GM03348 (cell line): ENCODE results near the gene CAND1.
"Not testable (repeated sequence)": the region's sequence is repeated elsewhere in the genome, so short reads cannot be mapped to it uniquely, and the experiment has no call there.

Experiments
- DNase-seq: peaks from one replicate; pipeline ENCODE4 v3.0.0; 2012; ENCODE audit warnings: low spot score

Gene CAND1

DNA sequence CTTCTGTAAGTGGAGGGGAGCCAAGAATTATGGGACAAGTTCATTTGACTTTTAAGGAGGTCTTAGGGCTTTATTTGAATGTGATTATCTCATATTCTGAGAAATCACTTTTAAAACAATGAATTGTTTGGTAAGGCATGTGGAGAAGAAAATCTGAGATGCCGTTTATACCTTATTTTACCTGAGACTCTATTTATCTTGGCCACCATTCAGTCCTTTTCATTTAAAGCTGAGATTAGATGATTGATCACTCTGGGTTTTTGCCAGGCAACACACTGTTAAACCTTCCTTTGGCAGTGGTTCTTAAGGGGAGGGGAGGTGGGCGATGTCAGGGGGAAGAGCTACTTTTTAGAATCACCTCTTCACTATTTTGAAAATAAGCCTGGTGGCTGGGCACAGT, 11.4 kb downstream of the CAND1 start:
- DNase-seq = no peak

DNA sequence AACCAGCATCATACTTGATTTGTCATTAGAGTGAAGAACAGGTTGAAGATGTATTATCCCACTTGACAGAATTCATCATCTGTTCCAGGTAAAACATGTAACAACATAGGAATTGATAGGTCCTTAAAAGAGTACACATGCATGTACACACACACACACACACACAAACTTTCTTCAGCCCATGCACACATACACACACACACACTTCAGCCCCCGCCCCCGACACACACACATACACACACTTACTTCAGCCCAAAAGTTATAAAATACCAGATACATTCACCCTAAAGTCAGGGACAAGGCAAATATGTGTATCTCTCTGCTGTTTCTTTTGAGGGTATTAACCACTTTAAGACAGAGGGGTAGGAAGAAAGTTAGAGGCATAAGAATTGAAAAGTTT, 15.4 kb downstream of the CAND1 start:
- no peak for DNase-seq

DNA sequence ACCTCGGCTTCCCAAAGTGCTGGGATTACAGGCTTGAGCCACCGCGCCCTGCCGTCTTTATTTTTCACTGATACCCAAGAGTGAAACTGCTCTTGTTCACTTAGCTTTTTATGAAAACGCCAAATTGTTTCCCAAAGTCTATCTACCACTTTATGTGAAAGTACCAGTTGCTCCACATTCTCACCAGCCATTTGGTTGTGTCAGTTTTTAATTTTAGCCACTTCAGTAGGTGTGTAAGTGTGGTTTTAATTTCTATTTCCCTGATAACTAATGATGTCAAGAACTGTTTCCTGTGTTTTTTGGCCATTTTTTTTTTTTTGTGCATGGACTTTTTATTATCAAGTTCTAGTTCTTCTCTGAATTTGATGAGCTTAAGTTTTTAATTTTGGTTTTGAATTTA, 17.1 kb downstream of the CAND1 start:
- no peak for DNase-seq

DNA sequence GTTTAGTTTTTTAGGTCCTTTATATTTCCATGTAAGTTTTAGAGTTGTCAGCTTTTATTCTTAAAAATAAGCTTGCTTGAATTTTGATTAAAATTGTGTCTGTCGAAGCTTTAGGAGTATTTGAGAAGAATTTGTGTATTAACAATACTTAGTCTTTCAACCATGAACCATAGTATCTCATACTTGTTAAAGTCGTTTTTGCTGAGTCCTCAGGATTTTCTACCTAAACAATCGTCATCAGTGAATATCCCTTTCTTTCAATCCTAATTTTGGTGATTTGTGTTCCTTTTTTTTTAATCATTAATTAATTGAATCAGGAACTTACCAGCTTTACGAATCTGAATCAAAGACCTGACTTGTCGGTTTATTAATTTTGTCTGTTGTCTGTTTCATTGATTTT, 18.2 kb downstream of the CAND1 start:
- DNase-seq = no peak

DNA sequence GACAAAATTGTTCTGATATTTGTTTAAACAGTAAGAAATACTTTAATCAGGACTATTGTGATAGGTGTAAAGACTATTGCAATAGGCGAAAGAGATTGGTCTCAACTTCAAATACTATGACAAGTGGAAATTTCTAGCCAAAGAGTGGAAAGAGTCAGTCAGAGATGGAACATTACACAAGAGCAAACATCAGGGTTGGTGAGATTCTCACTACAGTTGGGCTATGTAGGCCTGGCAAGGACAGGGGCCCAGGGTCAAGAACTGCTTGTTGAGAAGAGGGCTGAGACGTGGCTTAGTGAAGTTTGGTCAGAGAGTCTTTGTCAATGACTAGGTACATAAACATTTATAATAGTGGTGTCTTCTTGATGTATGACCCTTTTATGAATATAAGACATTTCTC, 19.4 kb downstream of the CAND1 start:
- DNase-seq = no peak

DNA sequence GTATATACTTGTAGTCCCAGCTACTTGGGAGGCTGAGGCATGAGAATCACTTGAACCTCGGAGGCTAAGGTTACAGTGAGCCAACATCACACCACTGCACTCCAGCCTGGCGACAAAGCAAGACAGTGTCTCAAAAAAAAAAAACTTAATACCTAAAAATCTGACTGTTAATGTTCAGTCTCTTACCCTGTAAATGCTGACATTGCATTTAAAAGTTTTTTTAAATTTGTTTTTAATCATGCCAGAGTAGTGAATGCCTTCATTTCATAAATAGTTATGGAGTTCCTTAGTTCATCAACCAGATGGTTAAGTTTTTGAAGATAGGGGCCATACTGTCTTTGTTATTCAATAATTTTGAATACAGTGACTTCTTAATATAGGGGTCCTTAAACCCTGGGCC, 21.2 kb downstream of the CAND1 start:
- DNase-seq = no peak

DNA sequence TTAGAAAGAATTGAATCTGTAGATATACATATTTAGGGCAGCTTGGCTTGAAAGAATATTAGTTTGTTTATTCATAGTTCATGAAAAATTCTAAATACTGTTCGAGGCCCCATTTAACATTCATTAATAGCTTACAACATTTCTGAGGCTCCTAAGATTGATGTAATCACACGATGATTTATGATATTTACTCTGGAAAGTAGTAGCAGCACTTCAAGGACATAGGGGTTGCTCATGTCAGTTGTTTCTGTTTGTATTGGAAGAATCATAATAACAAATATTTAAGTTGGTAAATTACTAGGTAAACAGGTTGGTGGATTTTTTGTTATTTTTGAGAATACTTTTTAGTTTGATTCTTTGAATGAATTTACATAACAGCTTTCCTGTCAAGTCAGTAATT, 30.4 kb downstream of the CAND1 start:
- no peak for DNase-seq

DNA sequence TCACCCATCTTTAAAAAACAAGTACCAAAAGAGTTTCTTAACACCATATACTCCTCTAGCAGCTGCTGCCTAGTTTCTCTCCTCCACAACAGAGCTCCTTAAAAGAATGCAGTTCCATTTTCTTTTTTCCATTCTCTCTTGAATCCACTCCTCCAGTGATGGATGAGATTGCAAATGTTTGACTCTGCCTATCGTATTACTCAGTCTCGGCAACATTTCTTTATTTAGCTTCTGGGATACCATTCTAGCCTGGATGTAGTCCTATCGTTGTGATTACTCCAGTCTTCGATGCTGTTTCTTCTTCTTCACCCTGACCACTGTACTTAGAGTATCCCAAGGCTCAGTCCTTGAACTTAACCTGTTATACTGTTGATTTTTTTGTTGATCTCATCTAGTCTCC, 30.8 kb downstream of the CAND1 start:
- DNase-seq = no peak

DNA sequence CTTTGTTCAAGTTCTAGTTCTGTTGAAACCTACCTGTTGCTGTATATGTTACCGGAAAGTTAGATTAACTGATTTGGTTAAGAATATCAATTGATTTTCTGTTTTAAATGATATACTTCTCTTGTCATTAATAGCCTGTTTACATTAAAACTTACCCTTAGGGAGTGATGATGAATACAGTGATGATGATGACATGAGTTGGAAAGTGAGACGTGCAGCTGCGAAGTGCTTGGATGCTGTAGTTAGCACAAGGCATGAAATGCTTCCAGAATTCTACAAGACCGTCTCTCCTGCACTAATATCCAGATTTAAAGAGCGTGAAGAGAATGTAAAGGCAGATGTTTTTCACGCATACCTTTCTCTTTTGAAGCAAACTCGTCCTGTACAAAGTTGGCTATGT, 33.0 kb downstream of the CAND1 start:
- no peak for DNase-seq

DNA sequence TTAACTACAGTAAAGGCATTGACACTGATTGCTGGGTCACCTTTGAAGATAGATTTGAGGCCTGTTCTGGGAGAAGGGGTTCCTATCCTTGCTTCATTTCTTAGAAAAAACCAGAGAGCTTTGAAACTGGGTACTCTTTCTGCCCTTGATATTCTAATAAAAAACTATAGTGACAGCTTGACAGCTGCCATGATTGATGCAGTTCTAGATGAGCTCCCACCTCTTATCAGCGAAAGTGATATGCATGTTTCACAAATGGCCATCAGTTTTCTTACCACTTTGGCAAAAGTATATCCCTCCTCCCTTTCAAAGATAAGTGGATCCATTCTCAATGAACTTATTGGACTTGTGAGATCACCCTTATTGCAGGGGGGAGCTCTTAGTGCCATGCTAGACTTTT, 36.4 kb downstream of the CAND1 start:
- no peak for DNase-seq

DNA sequence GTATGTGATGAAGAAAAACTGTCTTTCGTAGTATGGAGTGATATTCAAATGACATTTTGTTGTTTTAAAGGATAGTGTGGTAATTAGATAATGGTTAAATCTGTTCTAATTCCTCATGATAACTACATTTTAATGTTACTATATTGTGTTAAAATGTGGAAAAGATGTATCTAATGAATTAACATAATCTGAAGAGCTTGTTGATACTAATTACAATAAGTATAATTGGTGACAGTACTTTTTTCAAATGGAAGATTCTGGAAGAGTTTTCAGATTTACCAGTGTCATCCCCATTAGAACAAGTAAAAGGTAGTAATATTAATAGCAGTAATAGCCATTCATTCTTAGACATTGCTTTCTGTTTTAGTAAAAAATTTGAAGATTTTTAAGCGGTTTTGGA, 37.6 kb downstream of the CAND1 start:
- DNase-seq = no peak

DNA sequence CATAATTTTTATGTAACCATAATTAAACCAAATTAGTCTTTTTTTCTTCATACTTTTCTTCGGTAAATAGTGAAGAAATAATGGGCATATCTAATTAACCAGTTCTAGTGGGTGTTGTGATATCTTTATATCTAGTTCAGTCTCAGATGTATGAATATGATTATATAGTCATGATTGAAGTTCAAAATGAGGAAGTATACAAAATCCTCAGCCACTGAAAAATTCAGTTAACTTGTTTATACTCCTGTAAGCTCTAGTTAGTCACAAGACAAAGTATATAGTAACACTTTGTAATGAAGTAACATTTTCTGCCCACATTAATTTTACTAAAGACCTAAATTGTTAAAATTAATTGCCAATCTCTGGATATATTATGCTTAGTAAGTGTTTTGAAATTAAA, 46.5 kb downstream of the CAND1 start:
- DNase-seq = no peak

DNA sequence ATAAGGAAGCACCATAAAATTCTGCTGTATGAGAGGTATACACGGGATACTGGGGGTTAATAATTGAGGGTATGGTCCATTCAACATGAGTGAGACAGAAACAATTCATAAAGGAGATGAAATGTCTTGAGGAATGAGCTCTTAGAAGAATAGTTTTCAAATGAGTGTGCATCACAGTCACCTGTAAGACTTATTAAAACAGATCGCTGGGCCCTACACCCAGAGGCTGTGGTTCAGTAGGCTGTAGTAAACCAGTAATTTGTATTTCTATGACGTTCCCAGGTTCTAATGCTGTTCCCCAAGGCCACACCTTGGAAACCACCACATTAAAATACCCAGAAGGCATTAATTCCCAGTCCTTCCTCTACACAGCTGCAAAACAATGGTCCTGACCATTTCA, 49.6 kb downstream of the CAND1 start:
- DNase-seq = no peak

DNA sequence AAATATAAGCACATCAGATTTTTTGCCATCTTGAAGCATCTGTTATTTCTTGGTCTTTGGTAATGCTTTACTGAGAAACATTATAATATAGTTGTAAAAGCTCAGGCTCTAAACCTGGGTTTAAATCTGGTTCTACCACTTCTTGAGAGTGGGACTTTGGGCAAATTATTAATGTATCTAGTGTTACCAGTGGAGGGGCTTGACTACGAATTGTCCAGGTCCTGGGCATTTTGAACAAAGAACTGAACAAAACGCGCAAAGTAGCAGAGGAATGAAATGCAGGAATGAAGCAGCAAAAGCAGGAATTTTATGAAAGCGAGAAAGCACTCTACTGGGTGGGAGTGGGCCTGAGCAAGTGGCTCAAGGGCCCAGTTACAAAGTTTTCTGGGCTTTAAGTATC, 50.8 kb downstream of the CAND1 start:
- DNase-seq = no peak

DNA sequence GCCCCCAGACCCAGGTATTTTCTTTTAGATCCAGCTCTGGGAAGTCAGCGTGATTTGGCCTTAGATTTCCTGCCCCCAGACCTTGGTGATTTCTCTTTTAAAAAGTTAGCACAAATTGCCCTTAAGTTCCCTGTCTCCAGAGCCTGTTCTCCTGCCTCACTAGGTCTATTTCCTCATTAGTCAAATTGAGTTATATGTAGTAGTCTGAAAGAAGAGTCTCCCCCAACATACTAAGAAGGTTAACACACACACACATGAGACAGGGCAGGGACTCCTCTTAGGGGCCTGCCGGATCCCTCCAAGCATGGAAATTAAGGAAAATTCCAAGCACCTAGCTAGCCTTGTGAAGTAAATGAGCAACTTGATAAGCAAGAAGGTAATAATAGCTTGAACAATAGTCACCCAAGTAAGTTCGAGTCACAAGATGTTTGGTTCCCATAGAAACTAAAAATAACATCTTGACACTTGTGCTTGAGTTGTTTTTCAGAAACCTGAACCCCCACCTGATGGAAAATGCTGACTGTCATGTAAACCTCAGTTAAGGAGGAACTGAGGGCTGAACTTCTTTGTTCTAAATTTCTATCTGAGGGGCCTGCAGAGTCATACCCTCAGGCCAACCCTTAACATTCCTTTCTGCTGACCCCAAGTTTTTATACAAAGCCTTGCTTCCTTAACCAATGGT, 51.6 kb downstream of the CAND1 start:
- DNase-seq = no peak

DNA sequence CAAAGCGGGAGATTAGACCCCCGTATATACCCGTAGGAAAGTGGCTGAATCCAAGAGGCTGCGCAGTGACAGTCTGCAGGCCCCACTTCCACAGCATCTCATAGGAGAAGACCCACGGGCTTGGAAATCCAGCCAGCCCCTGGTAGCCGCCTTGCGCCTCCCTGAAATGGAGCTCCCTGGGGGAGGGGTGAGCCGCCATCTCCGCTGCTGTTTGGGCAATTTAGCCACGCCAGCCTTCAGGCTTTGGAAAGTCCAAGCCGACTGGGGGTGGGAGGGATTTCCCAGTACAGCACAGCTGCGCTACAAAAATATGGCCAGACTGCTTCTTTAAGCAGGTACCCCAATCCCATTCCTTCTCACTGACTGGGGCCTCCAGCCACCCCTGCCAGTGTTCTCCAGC, 53.4 kb downstream of the CAND1 start:
- DNase-seq = no peak

DNA sequence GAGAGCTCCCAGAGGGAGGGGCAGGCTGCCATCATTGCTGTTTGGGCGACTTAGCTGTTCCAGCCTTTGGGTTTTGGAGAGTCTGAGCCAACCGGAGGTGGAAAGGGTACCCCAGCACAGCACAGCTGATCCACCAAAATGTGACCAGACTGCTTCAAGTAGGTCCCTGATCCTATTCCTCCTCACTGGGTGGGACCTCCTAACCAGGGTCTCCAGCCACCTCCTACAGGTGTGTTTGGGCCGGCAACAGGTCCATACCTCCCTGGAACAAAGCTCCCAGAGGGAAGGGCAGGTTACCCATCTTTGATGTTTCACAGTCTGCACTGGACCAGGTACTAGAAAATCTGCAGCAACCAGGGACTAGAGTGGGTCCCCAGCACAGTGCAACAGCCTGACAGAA, 53.8 kb downstream of the CAND1 start:
- no peak for DNase-seq

DNA sequence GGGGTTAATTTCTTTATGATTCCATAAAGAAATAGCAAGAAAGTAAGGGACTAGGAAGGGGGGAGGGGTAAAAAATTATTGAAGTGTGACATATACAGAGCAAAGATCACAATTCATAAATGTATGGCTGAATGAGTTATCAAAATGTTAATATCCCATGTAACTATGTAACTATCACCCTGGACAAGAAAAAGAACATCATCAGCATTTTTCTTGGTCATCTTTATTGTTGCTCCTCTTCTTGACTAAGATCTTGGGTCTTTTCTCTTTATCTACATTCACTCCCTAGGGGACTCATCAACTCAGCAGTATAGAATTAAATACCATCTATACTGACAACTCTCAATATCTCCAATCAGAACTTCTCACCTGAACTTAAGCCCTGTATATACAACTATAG, 57.5 kb downstream of the CAND1 start:
- no peak for DNase-seq

DNA sequence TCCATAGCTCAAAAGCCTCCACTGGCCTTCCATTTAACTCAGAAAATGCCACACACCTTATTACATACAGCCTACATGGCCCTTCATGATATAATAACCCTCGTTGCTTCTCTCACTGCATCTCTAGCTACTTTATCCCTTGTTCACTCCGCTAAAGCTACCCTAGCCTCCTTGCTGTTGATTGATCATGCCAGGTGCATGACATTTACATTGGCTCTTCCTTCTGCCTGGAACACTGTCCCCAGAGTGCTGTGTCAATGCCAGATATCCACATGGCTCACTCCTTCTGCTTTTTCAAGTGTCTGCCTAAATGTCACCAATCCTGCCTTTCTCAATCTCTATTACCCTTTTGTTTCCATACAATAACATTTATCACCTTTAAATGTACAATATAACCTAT, 58.3 kb downstream of the CAND1 start:
- DNase-seq = no peak

DNA sequence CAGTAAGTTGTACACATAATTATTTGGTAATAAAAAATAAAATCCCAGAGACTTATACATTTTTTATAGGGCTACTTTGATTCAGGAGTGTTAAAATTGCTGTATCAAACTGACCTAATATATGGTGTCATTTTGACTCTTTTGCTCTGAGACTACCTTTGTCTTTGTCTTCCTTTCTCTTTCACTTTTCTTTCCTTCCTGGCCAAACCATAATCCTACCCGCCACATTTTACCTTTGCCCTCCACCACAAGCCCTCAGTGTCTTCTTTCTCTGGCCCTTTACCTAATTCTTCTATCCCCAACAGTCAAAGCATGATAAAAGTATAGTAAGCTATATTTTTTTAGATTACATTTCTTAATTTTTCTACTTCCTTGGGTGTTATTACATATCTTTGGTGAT, 62.0 kb downstream of the CAND1 start:
- no peak for DNase-seq

DNA sequence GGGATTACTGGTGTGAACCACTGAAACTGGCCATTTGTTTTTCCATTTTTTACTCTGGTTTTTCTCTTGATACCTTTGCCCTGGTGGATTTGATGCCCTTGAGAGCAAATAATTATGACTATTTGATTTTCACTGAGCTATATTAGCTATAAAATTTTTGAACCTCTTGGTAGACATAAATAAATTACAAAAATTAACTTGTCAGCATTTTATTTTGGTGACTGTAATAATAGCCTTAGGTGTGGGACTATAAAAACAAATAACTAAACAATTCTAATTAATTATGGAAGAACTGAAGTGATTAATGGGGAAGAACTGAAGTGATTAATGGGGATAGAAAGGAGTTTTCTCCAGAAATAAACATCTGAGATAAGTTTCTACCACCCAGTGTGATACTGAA, 62.7 kb downstream of the CAND1 start:
- no peak for DNase-seq

DNA sequence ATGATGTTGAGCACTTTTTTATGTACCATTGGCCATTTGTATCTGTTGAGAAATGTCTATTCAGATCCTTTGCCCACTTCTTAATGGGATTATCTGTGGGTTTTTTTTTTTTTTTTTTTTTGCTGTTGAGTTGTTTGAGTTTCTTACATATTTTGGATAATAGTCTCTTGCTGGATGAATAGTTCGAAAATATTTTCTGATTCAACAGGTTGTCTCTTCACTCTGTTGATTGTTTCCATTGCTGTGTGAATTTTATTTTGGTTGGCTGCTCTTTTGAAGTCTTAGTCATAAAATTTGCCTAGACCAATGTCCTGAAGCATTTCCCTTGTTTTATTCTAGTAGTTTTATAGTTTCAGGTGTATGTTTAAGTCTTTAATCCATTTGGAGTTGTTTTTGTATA, 64.5 kb downstream of the CAND1 start:
- no peak for DNase-seq

DNA sequence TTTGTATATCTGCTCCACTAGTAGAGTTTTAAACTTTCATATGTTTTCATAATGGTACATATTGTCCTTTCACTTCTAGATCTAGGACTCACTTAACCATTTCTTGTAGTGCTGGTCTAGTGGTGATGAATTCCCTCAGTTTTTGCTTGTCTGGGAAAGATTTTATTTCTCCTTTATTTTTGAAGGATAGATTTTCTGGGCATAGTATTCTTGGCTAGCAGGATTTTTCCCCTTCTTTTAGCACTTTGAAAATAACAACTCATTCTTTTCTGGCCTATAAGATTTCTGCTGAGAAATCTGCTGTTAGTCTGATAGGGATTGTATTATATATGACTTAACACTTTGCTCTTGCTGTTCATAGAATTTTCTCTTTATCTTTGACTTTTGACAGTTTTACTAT, 69.3 kb downstream of the CAND1 start:
- DNase-seq = no peak

DNA sequence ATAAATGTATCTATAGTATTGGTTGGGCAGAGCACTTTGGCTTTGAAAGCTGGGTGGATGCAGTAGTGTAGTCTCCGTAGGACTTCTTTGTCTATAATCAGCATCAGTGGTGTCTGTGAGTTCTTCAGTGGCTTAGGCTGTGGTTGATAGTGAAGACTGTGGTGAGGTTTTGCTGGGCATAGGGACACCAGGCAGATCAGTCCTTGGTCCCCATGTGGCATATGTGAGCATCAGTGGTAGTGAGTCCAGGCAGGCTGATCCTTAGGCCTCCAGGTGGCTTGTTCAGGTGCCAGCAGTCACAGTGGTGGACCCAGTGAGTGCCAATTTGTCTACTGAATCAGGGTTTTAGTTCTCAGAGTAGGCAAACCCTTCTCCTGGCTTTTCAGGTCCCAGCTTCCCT, 70.4 kb downstream of the CAND1 start:
- DNase-seq = no peak

DNA sequence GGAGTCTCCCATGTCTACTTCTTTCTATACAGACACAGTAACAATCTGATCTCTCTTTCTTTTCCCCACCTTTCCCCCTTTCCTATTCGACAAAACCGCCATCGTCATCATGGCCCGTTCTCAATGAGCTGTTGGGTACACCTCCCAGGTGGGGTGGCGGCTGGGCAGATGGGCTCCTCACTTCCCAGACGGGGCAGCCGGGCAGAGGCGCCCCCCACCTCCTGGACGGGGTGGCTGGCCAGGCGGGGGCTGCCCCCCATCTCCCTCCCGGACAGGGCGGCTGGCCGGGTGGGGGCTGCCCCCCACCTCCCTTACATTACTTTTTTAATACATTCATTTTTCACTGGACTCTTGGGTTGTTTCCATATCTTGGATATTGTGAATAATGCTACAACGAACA, 71.9 kb downstream of the CAND1 start:
- not testable (repeated sequence) for DNase-seq
